GM10248 (cell line): ENCODE measurements around the gene SLC9A8.

ENCODE experiments used
- CTCF ChIA-PET: fragments of 300-600 bp; sonication (Branson Sonifier 250); formaldehyde crosslinking; extraction: SDS; loops from one replicate; lab custom pipeline; 2021; ENCODE audit warnings: antibody characterized with exemption; lab: Yijun Ruan, JAX
- POLR2A ChIA-PET: fragments of 350-650 bp; sonication (Branson Sonifier 250); formaldehyde crosslinking; extraction: SDS; loops from one replicate; lab custom pipeline; 2020; ENCODE audit warnings: antibody characterized with exemption; lab: Yijun Ruan, JAX
- DNase-seq: peaks from one replicate; pipeline ENCODE4 v3.0.0; 2012; ENCODE audit errors: extremely low spot score
- CTCF ChIP-seq: IDR thresholded peaks from 2 replicates; pipeline ENCODE4 v1.5.1; 2012; ENCODE audit warnings: mild to moderate bottlenecking, low read depth; ENCODE audit errors: extremely low read depth, missing control alignments, control extremely low read depth

The SLC9A8 gene

GRCh38 chr20:49812507-49813304, at the start of gene SLC9A8:
Gene SLC9A8, plus strand, starts transcription at chr20:49812828. Its CDS starts 95 bp downstream, at chr20:49812923.
- TF ChIP-seq CTCF: no peak
- ChIA-PET CTCF (interaction anchor here (0.6 to 2.9 kb wide), 5 partner anchors 10 to 66 kb away, joined by 3 to 16 read pairs (median 4); no protein-coding TSS in a partner anchor), POLR2A (no interaction called here)
- DNase-seq: peak; percentile 90

- ChIA-PET CTCF (interaction anchor here (0.7 to 1.9 kb wide), 3 partner anchors 9 to 309 kb away, joined by 3 to 6 read pairs (median 3); no protein-coding TSS in a partner anchor), POLR2A (no interaction called here)
- no peak for TF ChIP-seq CTCF
- DNase-seq: no peak
These were observed 49.5 kb upstream of the SLC9A8 start for GRCh38 chr20:49762940-49763766.

- DNase-seq: no peak
- no peak for TF ChIP-seq CTCF
- CTCF ChIA-PET: no interaction called here
- POLR2A ChIA-PET: no interaction called here
These were observed 47.3 kb upstream of the SLC9A8 start for GRCh38 chr20:49765413-49765736.

- no peak for DNase-seq
- no peak for TF ChIP-seq CTCF
- ChIA-PET CTCF (no interaction called here), POLR2A (no interaction called here)
These were observed 46.6 kb upstream of the SLC9A8 start for GRCh38 chr20:49765846-49766541.

GRCh38 chr20:49766979-49767521, 45.6 kb upstream of the SLC9A8 start:
- ChIA-PET POLR2A (no interaction called here), CTCF (no interaction called here)
- no peak for TF ChIP-seq CTCF
- DNase-seq: no peak
